Peyer's patch (tissue), 4 donors: ENCODE data around the gene AOPEP. TPM values are rescaled to one million over a fixed set of nuclear protein-coding genes. Genes with fewer than 3 reads are reported as not detected.
A peak's percentile ranks its signal among the peaks of the same experiment; 100 is the strongest.

ENCODE experiments used
- DNase-seq, 3 donors: peaks; one replicate each; pipeline ENCODE4 v3.0.0-alpha.2; 2017 to 2019
- H3K27ac ChIP-seq, 4 donors: fragments of 200-600 bp; sonication (generic); one replicate each; pipeline ENCODE4 v1.5.1; 2016 to 2019
- H3K27me3 ChIP-seq, 2 donors: fragments of 200-600 bp; sonication (generic); one replicate each; pipeline ENCODE4 v1.5.1; 2019
- H3K36me3 ChIP-seq, 3 donors: fragments of 200-600 bp; sonication (generic); one replicate each; pipeline ENCODE4 v1.5.1; 2016 to 2019
- H3K4me1 ChIP-seq, 4 donors: fragments of 200-600 bp; sonication (generic); one replicate each; pipeline ENCODE4 v1.5.1; 2016 to 2019
- H3K4me3 ChIP-seq, 4 donors: fragments of 200-600 bp; sonication (generic); 1 replicate in 3 of 4; 2 replicates in 1 of 4; pipeline ENCODE4 v1.5.1; 2016 to 2019; ENCODE audit warnings: mild to moderate bottlenecking in 1 of 4
- H3K9me3 ChIP-seq, 4 donors: fragments of 200-600 bp; sonication (generic); one replicate each; pipeline ENCODE4 v1.5.1; 2016 to 2019; ENCODE audit warnings: mild to moderate bottlenecking in 1 of 4
- CTCF ChIP-seq, 6 experiments: fragments of 450-650 bp in 4 of 6; fragments of 200-600 bp in 2 of 6; sonication (generic) in 1 of 6; IDR thresholded peaks; one replicate each; pipeline ENCODE4 v1.5.1; 2017 to 2019; ENCODE audit warnings: antibody characterized with exemption in 6 of 6, mild to moderate bottlenecking in 3 of 6, moderate library complexity in 1 of 6
- POLR2A ChIP-seq, 2 donors: fragments of 450-650 bp; IDR thresholded peaks; one replicate each; pipeline ENCODE4 v1.5.1; 2017; ENCODE audit warnings: antibody characterized with exemption in 2 of 2, mild to moderate bottlenecking in 2 of 2, moderate library complexity in 2 of 2
- total RNA-seq, 4 donors: library from RNA; depleted of rRNA; stranded (reverse); fragments of >200 nt; gene quantifications; one replicate each; pipeline ENCODE4 v1.1.0, GENCODE V29; 2016

Gene AOPEP
- total RNA-seq, 4 donors from 2014 or later, result 83.5 to 272 (median 117) TPM

- Histone ChIP-seq H3K9me3 (no peaks in the 10 kb centered on the region), H3K27me3 (no peaks in the 10 kb centered on the region), H3K27ac (no peak overlapping the region), H3K4me3 (no peak overlapping the region), H3K4me1 (peaks cover 0 to 5% (median 1%) of the 10 kb centered on the region in 4 donors), H3K36me3 (no peaks in the 10 kb centered on the region)
- TF ChIP-seq POLR2A (IDR thresholded peaks at IDR 0.05) (no peak), CTCF (IDR thresholded peaks at IDR 0.05) (no peak)
- no peak for DNase-seq
Measured at GRCh38 chr9:94855903-94856302, 129.4 kb downstream of the AOPEP start.

- TF ChIP-seq CTCF (IDR thresholded peaks at IDR 0.05) (no peak), POLR2A (IDR thresholded peaks at IDR 0.05) (no peak)
- H3K36me3 ChIP-seq, result no peaks in the 10 kb centered on the region
- H3K27ac ChIP-seq, result no peak overlapping the region
- H3K9me3 ChIP-seq, result no peaks in the 10 kb centered on the region
- no peak for DNase-seq
- peaks cover 0 to 11% (median 5%) of the 10 kb centered on the region in 4 donors for H3K4me1 ChIP-seq
- no peak overlapping the region for H3K4me3 ChIP-seq
- no peaks in the 10 kb centered on the region for H3K27me3 ChIP-seq
Measured at GRCh38 chr9:94857791-94858190, 131.3 kb downstream of the AOPEP start.

- Histone ChIP-seq H3K27ac (no peak overlapping the region), H3K27me3 (no peaks in the 10 kb centered on the region), H3K9me3 (no peaks in the 10 kb centered on the region), H3K36me3 (no peaks in the 10 kb centered on the region), H3K4me3 (no peak overlapping the region), H3K4me1 (peaks cover 0 to 11% (median 5%) of the 10 kb centered on the region in 4 donors)
- no peak for DNase-seq
- TF ChIP-seq CTCF (IDR thresholded peaks at IDR 0.05), result no peak
- no peak for TF ChIP-seq POLR2A (IDR thresholded peaks at IDR 0.05)
Measured at GRCh38 chr9:94859226-94859625, 132.7 kb downstream of the AOPEP start.

- TF ChIP-seq POLR2A (IDR thresholded peaks at IDR 0.05), result no peak
- TF ChIP-seq CTCF (IDR thresholded peaks at IDR 0.05), result no peak
- H3K4me3 ChIP-seq, result no peak overlapping the region
- H3K36me3 ChIP-seq, result no peaks in the 10 kb centered on the region
- H3K9me3 ChIP-seq, result no peaks in the 10 kb centered on the region
- peak overlapping the region in 1 of 4 donors; percentile 71 for H3K27ac ChIP-seq
- DNase-seq, result no peak
- H3K27me3 ChIP-seq, result no peaks in the 10 kb centered on the region
- peaks cover 0 to 11% (median 5%) of the 10 kb centered on the region in 4 donors for H3K4me1 ChIP-seq
Measured at GRCh38 chr9:94859891-94860290, 133.4 kb downstream of the AOPEP start.

- Histone ChIP-seq H3K4me1 (peaks cover 0 to 11% (median 7%) of the 10 kb centered on the region in 4 donors), H3K9me3 (no peaks in the 10 kb centered on the region), H3K27me3 (no peaks in the 10 kb centered on the region), H3K27ac (peak overlapping the region; percentile 39 to 72 (median 62)), H3K4me3 (no peak overlapping the region), H3K36me3 (no peaks in the 10 kb centered on the region)
- peak in 2 of 3 donors; percentile 79 to 88 for DNase-seq
- TF ChIP-seq CTCF (IDR thresholded peaks at IDR 0.05), result no peak
- no peak for TF ChIP-seq POLR2A (IDR thresholded peaks at IDR 0.05)
Measured at GRCh38 chr9:94860678-94861588, 134.4 kb downstream of the AOPEP start.
